ENCODE measurements around the gene YPEL3.

DNA sequence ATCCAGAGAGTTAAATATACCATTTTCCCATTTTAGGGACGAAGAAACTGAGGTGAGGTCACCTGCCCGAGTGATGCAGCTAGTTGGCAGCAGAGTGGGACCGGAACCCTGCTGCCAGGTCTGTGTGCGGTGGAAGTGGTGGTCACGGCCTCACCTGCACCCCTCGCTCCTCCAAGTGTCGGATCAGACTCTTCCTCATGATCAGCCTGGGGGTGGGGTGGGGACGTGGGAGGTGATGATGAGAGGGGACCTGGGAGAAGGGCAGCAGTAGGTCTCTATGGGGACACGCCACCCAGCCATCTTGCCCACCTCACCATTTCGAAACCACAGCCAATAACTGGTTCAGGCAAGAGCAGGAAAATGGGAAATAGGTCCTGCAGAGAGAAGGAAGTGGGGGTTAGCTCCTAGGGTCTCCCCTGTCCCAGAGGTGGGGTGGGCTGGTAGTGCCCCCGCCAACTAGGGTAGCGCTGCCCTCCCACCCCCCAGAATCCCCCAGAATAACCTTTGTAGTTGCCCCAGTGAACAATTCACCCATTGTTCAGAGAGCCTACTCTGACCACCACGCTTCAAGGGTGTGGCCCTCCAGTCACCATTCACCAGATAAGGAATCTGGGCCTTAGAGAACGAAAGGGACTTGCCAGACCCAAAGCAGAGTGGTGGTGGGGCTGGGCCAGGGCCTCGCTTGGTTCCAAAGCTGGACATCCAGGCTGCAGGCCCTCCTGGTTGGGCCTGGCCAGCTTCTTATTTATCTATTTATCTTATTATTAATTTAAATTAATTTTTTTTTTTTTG lies 12.2 kb upstream of the YPEL3 start:
- TF ChIP-seq TCF7 (CRISPR knock-in tag; IDR thresholded peaks at IDR 0.05; ENCODE audit: low read depth) (no peak), CTCF (IDR thresholded peaks at IDR 0.05) (no peak), ZNF263 (CRISPR knock-in tag; IDR thresholded peaks at IDR 0.05; ENCODE audit: low read depth) (no peak), ZNF423 (CRISPR knock-in tag; IDR thresholded peaks at IDR 0.05) (no peak), AFF4 (CRISPR knock-in tag; IDR thresholded peaks at IDR 0.05; ENCODE audit: borderline replicate concordance) (no peak), HMGXB4 (CRISPR knock-in tag; IDR thresholded peaks at IDR 0.05) (no peak), FOXJ3 (CRISPR knock-in tag; IDR thresholded peaks at IDR 0.05; ENCODE audit: borderline replicate concordance) (no peak), PREB (CRISPR knock-in tag; IDR thresholded peaks at IDR 0.05; ENCODE audit: borderline replicate concordance) (no peak)

Data from WTC11 (cell line).